OCI-LY7 (cell line): Measurements from ENCODE around the gene ARHGAP26.

Experiments
- EZH2phosphoT487 ChIP-seq: fragments of 200-600 bp; sonication (generic); IDR thresholded peaks from 2 replicates; pipeline ENCODE4 v1.6.1; 2018; ENCODE audit warnings: low read depth, borderline replicate concordance, mild to moderate bottlenecking, mixed run types, antibody characterized with exemption, low read length, moderate library complexity, mixed read lengths
- TF ChIP-seq, protein P1 (sequence below): fragments of 200-600 bp; sonication (generic); conservative IDR thresholded peaks from 2 replicates; pipeline ENCODE4 v1.5.1; 2014; ENCODE audit warnings: mild to moderate bottlenecking, antibody characterized with exemption, low read length, moderate library complexity, mixed read lengths

DNA sequence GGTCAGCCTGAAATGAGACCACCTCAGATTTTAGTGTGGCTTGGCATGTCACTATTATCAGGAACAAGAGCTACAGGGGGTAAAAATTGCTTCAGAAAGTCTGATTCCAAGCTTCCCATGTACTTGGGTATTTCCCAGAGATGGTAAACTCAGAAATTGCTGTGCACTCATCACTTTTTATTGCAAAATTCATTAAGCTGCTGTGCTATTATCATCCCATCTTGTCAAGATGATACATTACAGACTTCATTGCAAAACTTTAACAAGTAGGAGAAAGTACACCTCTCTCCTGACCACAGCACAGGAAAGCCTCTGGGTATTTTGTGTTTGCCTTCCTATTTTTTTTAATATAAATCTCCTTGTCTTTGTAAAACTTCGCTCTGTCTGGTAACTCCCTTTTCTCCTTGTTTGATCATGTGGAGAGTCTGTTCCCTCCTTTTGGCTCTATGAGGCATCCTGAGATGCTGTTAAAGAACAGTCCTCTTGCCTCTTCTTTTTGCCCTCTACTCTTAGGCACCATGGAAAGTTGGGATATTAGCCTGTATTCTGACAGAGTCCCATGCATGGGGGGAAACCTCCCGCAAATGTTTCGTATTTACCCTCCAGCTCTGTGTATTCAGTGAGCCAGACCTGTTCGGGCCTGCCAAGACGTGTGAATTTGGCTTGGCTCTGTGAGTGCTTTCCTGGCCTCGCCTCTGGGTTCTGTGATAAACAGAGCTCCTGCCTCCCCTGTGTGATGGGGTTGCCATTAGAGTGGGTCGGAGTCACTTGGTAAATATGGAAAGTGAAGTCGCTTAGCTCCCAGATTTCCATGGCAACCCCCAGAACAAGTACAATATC is 372.6 kb downstream of the ARHGAP26 start:
- no peak for TF ChIP-seq EZH2phosphoT487
- TF ChIP-seq, protein P1, sequence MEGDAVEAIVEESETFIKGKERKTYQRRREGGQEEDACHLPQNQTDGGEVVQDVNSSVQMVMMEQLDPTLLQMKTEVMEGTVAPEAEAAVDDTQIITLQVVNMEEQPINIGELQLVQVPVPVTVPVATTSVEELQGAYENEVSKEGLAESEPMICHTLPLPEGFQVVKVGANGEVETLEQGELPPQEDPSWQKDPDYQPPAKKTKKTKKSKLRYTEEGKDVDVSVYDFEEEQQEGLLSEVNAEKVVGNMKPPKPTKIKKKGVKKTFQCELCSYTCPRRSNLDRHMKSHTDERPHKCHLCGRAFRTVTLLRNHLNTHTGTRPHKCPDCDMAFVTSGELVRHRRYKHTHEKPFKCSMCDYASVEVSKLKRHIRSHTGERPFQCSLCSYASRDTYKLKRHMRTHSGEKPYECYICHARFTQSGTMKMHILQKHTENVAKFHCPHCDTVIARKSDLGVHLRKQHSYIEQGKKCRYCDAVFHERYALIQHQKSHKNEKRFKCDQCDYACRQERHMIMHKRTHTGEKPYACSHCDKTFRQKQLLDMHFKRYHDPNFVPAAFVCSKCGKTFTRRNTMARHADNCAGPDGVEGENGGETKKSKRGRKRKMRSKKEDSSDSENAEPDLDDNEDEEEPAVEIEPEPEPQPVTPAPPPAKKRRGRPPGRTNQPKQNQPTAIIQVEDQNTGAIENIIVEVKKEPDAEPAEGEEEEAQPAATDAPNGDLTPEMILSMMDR, result no peak
